ENCODE data around the gene SP3.

- TF ChIP-seq CTCF (conservative IDR thresholded peaks at IDR 0.05; ENCODE audit: low read length) (no peak), EZH2phosphoT487 (IDR thresholded peaks at IDR 0.05; ENCODE audit: borderline replicate concordance, low read depth, low read length) (no peak)
Observed at GRCh38 chr2:173924285-173924684, 40.9 kb downstream of the SP3 start.
